ENCODE results near the gene FSIP1. TPM values are rescaled to one million over a fixed set of nuclear protein-coding genes. Genes with fewer than 3 reads are reported as not detected.

FSIP1 gene
- total and polyA plus RNA-seq, 9 of the 15 experiments (the other 6 are each of a cell fraction or from before 2014, with no cell fraction given), result 0.07 to 0.51 (median 0.29) TPM

- TF ChIP-seq, protein P1, sequence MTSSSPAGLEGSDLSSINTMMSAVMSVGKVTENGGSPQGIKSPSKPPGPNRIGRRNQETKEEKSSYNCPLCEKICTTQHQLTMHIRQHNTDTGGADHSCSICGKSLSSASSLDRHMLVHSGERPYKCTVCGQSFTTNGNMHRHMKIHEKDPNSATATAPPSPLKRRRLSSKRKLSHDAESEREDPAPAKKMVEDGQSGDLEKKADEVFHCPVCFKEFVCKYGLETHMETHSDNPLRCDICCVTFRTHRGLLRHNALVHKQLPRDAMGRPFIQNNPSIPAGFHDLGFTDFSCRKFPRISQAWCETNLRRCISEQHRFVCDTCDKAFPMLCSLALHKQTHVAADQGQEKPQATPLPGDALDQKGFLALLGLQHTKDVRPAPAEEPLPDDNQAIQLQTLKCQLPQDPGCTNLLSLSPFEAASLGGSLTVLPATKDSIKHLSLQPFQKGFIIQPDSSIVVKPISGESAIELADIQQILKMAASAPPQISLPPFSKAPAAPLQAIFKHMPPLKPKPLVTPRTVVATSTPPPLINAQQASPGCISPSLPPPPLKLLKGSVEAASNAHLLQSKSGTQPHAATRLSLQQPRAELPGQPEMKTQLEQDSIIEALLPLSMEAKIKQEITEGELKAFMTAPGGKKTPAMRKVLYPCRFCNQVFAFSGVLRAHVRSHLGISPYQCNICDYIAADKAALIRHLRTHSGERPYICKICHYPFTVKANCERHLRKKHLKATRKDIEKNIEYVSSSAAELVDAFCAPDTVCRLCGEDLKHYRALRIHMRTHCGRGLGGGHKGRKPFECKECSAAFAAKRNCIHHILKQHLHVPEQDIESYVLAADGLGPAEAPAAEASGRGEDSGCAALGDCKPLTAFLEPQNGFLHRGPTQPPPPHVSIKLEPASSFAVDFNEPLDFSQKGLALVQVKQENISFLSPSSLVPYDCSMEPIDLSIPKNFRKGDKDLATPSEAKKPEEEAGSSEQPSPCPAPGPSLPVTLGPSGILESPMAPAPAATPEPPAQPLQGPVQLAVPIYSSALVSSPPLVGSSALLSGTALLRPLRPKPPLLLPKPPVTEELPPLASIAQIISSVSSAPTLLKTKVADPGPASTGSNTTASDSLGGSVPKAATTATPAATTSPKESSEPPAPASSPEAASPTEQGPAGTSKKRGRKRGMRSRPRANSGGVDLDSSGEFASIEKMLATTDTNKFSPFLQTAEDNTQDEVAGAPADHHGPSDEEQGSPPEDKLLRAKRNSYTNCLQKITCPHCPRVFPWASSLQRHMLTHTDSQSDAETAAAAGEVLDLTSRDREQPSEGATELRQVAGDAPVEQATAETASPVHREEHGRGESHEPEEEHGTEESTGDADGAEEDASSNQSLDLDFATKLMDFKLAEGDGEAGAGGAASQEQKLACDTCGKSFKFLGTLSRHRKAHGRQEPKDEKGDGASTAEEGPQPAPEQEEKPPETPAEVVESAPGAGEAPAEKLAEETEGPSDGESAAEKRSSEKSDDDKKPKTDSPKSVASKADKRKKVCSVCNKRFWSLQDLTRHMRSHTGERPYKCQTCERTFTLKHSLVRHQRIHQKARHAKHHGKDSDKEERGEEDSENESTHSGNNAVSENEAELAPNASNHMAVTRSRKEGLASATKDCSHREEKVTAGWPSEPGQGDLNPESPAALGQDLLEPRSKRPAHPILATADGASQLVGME (CRISPR knock-in tag; IDR thresholded peaks at IDR 0.05), result no peak
- TF ChIP-seq ZNF445 (CRISPR knock-in tag; IDR thresholded peaks at IDR 0.05; ENCODE audit: low read depth), result no peak
- TF ChIP-seq ZNF589 (CRISPR knock-in tag; IDR thresholded peaks at IDR 0.05; ENCODE audit: low read depth), result no peak
- no peak for TF ChIP-seq MAZ (CRISPR knock-in tag; conservative IDR thresholded peaks at IDR 0.05 in 1 of 2, IDR thresholded peaks at IDR 0.05 in 1 of 2)
- no peak for TF ChIP-seq YBX1 (IDR thresholded peaks at IDR 0.05)
- TF ChIP-seq HMG20A (CRISPR knock-in tag; conservative IDR thresholded peaks at IDR 0.05), result no peak
- TF ChIP-seq SREBF1 (IDR thresholded peaks at IDR 0.05; ENCODE audit: borderline replicate concordance, low read depth, low read length), result no peak
- no peak for TF ChIP-seq GABPB2 (CRISPR knock-in tag; conservative IDR thresholded peaks at IDR 0.05)
- TF ChIP-seq CAMTA2 (CRISPR knock-in tag; conservative IDR thresholded peaks at IDR 0.05), result no peak
- TF ChIP-seq ZNF436 (CRISPR knock-in tag; IDR thresholded peaks at IDR 0.05), result no peak
- TF ChIP-seq ZNF316 (IDR thresholded peaks at IDR 0.05), result no peak
- TF ChIP-seq PML (IDR thresholded peaks at IDR 0.05; ENCODE audit: low read length), result no peak
Measured at GRCh38 chr15:39774688-39775267, 7.9 kb downstream of the FSIP1 start (continued).

All from K562 (cell line).